PFSK-1 (cell line): ENCODE data around the gene ADARB1.

Experiments
- POLR2AphosphoS5 ChIP-seq: IDR thresholded peaks from 2 replicates; pipeline ENCODE4 v1.6.1; 2012; ENCODE audit warnings: low read depth, mild to moderate bottlenecking, control low read depth, low read length, moderate library complexity
- REST ChIP-seq, 2 experiments: IDR thresholded peaks; 2 replicates each; pipeline versions ENCODE4 v1.6.1 to v1.8.0; 2011 to 2012; ENCODE audit warnings: low read depth in 2 of 2, low read length in 2 of 2, control low read depth in 1 of 2, inconsistent platforms in 1 of 2, mild to moderate bottlenecking in 1 of 2, moderate library complexity in 1 of 2; ENCODE audit not compliant: insufficient read depth in 1 of 2

GRCh38 chr21:45211661-45212060 lies 137.3 kb downstream of the ADARB1 start:
- TF ChIP-seq REST (IDR thresholded peaks at IDR 0.05; ENCODE audit: insufficient read depth in 1 of 2, low read depth in 2 of 2, low read length in 2 of 2) (no peak), POLR2AphosphoS5 (no peak)
